HG02852 (cell line): ENCODE measurements around the gene PIGH.
"Not testable (repeated sequence)": the region's sequence is repeated elsewhere in the genome, so short reads cannot be mapped to it uniquely, and the experiment has no call there.

Experiments used
- ATAC-seq: cut with Tn5 transposase; IDR thresholded peaks from one replicate; pipeline ENCODE4 v1.9.1; 2021; ENCODE audit warnings: mild to moderate bottlenecking, moderate library complexity; ENCODE audit not compliant: unreplicated experiment

Gene PIGH

DNA sequence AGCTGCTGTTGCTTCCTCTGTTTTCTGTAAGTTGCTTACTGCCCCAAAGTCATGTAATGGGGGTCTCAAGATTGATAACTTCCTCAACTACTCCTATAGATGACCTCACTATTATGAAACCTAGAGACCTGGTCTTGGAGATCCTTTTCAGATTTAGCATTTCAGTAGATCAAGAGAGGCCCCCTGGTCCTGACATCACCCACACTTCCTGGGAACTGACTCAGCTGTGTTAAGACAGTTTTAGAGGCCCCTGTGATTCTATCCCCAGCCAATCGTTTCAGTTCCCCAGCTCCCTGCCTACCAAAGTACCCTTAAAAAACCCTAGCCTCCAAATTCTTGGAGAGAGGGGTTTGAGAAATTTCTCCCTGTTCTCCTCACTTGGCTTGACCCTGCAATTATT is 10.4 kb upstream of the PIGH start:
- no peak for ATAC-seq

- no peak for ATAC-seq
Observed at GRCh38 chr14:67609642-67610310, 9.7 kb upstream of the PIGH start.

- no peak for ATAC-seq
Observed at GRCh38 chr14:67607646-67608045, 7.6 kb upstream of the PIGH start.

DNA sequence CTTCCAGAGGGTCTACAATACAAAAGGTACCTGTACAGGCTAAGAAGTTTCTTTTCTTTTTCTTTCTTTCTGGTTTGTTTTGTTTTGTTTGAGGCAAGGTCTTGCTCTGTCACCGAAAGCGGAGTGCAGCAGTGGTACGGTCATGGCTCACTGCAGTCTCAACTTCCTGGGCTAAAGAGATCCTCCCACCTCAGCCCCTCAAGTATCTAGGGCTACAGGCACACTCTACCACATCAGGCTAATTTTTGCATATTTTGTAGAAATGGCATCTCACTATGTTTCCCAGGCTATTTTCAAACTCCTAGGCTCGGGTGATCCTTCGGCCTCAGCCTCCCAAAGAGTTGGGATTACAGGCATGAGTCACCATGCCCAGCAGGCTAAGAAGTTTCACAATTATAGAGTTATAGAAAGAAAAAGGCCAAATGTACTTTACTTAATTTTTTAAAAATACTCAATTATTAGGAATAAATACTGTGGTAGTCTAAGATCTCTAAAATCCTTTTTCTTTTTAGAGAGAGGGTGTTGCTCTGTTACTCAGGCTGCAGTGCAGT is 3.0 kb upstream of the PIGH start:
- ATAC-seq = peak; percentile 71

- ATAC-seq = no peak
Observed at GRCh38 chr14:67602076-67602475, 2.0 kb upstream of the PIGH start.

- not testable (repeated sequence) for ATAC-seq
Observed at GRCh38 chr14:67600562-67600974, 500 bp upstream of the PIGH start.

- no peak for ATAC-seq
Observed at GRCh38 chr14:67595392-67595791, 4.7 kb downstream of the PIGH start.

DNA sequence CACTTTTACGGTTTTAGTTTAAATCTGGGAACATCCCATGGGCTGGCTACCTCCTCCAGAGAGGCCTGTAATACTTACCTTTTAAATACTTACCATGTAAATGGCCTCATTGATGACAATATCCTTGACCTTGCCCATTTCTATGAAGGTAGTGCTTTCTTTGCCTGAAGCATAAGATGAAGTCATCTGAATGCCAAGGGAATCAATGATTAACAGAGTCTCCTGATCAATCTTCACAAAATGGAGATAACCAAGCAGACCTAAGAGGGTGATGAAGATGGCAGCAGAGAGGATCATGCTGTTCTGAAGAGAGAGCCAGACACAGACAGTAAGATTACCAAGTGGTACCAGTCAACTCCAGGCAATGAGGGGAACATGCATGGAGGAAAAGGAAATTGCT is 6.4 kb downstream of the PIGH start:
- not testable (repeated sequence) for ATAC-seq

DNA sequence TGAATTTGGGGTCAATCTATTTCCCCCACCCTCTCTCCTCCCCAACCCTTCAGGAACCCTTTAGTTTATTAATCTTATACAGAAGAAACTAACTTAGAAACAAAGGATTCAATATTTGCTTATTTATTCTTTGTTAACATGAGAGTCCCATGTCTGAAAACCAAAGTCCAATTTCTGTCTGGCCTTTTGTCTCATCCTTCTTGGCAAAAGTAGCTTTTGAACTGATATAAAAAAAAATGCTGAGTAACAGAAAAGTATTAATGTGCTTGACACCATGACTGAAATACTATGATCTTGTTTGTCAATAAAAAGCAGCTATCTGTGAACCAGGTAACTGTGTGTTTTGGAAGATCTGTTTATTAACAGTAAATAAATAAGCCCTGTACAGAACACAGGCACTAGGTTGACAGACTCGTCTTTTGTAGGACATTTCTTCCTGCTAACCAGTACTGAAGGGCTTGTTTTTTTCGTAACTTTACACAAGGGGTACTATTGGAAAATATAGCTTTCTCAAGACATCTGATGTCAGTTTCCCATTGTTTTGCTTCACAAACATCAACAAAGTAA is 10.8 kb downstream of the PIGH start:
- ATAC-seq = no peak

GRCh38 chr14:67586369-67586768 is 13.7 kb downstream of the PIGH start:
- ATAC-seq = no peak

GRCh38 chr14:67584978-67585377 is 15.1 kb downstream of the PIGH start:
- ATAC-seq = no peak

GRCh38 chr14:67583711-67584644 is 16.1 kb downstream of the PIGH start:
- ATAC-seq = no peak

DNA sequence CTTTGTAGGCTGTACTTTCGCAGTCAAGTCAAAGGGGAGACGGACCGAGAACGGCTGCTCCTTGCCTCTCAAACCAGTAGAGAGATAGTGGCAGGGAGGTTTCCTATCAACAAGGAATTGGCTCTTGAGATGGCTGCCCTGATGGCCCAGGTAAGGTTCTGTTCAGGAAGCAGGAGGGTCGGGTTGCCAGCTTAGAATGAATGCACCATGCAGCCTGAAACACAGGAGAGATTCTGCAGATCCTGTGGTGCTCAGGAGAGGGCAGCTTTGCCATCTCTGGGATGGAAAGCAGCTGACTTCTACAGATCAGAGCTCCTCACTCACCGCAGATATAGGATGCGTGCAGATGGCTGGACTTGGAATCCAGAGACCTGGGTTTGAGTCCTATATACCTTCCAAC is 18.0 kb downstream of the PIGH start:
- no peak for ATAC-seq

- no peak for ATAC-seq
Observed at GRCh38 chr14:67581643-67582042, 18.4 kb downstream of the PIGH start.

GRCh38 chr14:67580336-67581171 is 19.5 kb downstream of the PIGH start:
- ATAC-seq = no peak

DNA sequence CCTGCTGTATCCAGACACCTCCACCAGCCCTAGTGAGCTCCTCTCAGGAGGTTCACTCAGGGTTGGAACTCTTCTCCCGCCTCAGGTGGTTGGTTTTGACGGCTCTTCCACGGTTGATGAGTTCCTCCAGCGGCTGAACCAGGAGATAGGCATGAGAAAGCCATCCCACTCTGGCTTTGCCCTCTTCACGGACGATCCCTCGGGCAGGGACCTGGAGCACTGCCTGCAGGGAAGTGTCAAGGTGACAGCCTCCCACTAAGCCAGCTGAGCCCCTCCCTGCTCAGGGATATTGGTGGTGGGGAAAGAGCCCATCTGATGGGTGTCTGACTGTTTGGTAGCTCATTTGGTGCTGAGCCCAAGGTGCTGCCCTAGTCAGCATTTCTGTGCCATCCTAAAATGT is 20.4 kb downstream of the PIGH start:
- no peak for ATAC-seq

- ATAC-seq = no peak
Observed at GRCh38 chr14:67579040-67579439, 21.0 kb downstream of the PIGH start.

DNA sequence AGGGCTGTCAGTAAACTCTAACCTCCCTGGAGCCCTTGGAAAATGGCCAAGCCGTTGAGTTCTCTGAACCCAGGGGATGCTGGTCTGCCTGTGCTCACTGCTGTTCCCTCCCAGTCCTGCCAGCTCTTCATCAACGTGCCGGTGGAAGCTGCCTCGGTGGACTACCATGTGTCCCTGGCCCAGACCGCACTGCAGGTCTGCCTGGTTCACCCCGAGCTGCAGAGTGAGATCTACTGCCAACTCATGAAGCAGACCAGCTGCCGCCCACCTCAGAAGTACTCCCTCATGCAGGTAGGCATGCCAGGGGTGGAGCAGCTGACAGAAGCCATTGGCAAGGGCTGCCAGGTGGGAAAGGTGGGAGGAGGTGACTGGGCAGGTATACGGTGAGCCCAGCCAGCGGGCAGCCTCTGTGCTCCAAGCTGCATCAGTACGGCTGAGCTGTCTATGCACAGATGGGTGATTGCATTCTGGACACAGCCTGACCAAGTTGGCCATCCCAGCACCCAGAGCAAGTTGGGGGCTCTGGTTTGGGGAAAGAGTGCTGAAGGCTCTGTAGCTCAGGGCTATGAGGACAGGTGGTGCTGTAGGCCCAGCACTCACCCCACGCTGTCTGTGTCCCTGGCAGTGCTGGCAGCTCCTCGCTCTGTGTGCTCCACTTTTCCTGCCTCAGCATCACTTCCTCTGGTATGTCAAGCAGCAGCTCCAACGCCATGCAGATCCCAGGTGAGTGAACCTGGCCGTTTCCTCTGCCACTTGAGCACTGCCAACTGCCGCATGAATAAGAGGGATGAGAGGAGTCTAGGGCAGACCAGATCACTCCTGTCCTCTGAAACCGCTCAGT is 21.9 kb downstream of the PIGH start:
- no peak for ATAC-seq

GRCh38 chr14:67577181-67577808 is 22.8 kb downstream of the PIGH start:
- ATAC-seq = no peak
